HG02571 (cell line): ENCODE data around the gene EML6.

ENCODE experiments used
- ATAC-seq: cut with Tn5 transposase; IDR thresholded peaks from one replicate; pipeline ENCODE4 v1.9.1; 2021; ENCODE audit warnings: mild to moderate bottlenecking, moderate library complexity; ENCODE audit not compliant: unreplicated experiment

The EML6 gene

GRCh38 chr2:54936766-54937165 is 213.3 kb downstream of the EML6 start:
- no peak for ATAC-seq

- ATAC-seq = no peak
Measured at GRCh38 chr2:54939446-54940118, 216.1 kb downstream of the EML6 start.

- no peak for ATAC-seq
Measured at GRCh38 chr2:54940723-54941122, 217.3 kb downstream of the EML6 start.

- ATAC-seq = no peak
Measured at GRCh38 chr2:54941248-54941984, 218.0 kb downstream of the EML6 start.

- no peak for ATAC-seq
Measured at GRCh38 chr2:54942373-54942772, 218.9 kb downstream of the EML6 start.

DNA sequence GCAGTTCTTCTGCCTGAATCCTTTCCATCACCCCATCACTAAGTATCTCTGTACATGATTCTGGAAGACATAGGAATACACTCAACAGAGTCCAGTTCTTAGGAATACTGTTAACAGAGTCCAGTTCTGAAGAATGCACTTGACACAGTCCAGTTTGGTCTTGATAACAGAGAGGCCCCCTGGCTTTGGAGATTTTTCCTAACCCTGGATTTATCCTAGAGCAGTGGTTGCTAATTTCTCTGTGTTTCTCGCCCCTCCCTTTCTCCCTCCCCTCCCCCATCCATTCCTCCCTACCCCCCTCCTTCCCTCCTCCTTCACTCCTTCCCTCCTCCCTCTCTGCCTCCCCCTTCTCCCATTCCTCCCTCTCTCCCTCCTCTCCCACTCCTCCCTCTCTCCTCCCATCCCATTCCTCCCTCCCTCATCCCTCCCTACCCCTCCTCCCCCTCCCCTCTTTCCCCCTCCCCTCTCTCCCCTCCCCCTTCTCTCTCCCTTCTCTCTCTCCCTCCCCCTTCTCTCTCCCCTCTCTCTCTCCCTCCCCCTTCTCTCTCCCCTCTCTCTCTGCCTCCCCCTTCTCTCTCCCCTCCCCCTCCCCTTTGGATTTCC is 221.4 kb downstream of the EML6 start:
- ATAC-seq = no peak

DNA sequence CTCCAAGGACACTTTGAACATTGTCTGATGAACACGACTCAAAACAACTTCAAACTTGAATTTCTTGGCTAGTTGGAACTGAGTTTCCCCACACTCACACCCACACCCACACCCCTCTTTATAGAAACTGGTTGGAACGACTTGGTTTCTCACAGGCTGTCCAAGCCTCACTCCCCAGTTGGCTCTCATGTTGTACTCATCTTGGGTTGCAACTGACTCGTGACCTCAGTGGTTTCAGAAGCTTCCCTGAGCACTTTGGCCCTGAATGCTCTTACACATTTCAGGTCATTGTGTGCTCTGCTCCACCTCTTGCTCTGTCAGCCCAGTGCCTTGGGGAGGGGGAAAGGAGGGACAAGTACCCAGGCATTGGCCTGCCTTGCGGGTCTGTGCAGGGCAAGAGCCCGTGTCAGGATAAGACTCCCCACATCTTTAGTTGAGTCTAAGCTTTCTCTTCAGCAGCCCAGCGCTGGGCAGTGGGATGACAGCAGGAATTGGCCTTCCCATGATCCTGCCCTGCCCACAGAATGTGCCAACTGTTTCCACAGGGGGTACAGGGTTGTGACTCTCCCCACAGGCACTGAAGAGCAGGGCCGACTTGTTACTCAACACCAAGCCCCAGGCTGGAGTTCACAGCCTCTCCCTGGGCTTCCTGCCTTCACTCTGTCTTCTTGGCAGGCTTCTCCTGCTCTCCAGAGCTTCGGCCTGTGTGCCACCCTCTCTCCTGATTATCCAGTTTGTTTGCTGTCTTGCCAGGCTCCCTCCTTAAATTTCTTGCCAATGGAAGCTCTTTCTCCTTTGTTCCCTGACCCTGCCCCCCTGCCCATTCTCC is 222.1 kb downstream of the EML6 start:
- no peak for ATAC-seq

DNA sequence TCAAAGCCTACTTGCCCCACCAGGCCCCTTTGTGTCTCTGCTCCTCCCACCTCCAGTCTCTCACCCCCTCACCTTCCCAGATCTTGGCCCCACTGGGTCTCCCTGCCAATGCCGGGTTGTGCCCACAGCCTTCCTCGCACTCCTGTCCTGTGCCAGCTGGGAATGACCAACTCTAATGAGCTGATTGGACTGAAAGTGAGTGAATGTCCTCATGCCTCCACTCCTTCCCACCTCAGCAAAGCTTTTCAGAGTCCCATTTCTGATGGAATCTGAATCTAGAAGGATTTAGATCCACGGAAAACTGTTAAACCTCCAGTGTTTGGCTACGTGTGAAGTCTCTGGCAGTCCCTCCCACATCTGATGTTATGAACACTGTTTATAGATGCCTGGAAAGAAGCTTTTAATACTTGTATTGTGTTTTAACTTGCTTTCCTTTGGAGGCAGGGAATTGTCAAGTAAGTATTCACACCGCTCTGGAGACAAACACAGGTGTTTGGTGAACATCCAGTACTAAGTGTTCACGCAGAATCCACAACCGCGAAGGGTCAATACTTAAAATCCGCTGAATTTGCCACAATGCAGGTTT is 222.9 kb downstream of the EML6 start:
- no peak for ATAC-seq

GRCh38 chr2:54947136-54947535 is 223.7 kb downstream of the EML6 start:
- ATAC-seq = no peak

- ATAC-seq = no peak
Measured at GRCh38 chr2:54947646-54948045, 224.2 kb downstream of the EML6 start.

DNA sequence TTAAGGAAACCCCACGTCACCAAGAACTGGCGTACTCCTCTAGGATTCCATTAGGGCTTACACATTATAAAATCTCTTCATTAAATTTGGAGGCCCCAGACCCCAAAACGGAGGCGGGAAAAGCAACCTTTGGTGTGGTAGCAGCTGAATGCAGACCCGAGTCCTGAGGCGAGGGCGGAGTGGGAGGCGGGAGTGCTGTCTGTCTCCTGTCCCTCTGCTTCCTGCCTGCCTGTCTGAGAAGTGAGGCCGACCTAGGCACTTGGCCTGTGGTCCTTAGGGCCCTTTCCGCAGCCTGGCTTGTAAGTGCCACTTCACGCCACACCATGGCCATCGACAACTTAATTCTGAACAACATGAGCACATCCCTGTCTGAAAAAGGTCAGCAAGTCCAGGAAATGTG is 224.7 kb downstream of the EML6 start:
- ATAC-seq = no peak

DNA sequence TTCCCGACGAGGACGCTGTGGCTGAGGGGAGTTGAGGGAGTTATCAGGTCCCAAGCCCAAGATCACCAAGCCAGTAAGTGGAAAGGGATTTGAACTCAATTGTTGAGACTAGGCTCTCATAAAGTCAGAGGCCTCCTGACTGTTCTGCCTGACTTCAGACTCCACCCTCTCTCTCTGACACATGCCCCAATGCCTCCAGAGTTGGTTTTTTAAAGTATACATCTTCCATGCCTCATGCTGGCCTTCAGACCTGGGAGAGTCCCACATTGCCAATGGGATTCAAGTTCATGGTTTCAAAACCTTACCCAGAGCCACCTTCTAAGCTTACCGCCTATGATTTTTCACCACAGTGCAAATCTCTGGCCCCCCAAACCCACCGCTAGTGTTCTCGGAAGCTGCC is 226.0 kb downstream of the EML6 start:
- no peak for ATAC-seq

DNA sequence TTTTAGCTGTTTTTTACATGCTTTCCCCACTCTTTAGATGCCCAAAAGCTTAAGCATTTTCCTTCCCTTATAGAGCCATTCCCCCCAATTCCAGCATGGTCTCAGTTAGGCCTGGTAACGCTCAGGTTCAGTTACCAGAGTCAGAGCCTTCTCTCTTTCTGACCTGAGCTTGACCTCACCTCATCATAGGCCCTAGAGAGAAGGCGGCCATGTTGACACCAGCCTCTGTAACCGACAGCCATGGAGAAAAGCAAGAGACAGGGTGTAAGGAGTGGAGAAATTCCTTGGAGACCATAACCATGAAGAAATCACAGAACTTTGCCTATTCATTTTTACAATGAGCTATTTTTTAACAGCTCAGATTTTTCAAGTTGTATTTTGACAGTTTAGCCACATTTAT is 227.3 kb downstream of the EML6 start:
- ATAC-seq = no peak

GRCh38 chr2:54952425-54952824 is 229.0 kb downstream of the EML6 start:
- ATAC-seq = no peak

- ATAC-seq = no peak
Measured at GRCh38 chr2:54952978-54953456, 229.6 kb downstream of the EML6 start.

DNA sequence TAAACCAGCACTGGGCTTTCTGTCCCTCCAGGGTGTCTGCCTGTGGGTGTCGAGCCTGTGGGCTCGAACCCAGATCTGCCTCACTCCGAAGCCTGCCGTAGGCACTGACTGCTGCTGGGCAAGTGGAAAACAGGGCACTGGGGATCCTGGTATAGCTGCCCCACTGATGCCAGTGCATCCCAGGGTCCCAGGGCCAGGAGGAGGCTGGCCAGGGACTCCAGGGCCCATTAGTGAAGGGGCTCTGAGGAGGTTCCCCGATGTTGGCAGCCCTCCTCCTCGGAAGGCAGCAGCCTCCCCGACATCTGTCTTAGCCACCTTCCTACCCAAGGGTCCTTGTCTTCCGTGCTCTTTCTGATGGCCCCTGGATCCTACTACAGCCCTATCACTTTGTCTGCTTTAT is 230.7 kb downstream of the EML6 start:
- ATAC-seq = no peak

GRCh38 chr2:54954705-54955357 is 231.4 kb downstream of the EML6 start:
- no peak for ATAC-seq

DNA sequence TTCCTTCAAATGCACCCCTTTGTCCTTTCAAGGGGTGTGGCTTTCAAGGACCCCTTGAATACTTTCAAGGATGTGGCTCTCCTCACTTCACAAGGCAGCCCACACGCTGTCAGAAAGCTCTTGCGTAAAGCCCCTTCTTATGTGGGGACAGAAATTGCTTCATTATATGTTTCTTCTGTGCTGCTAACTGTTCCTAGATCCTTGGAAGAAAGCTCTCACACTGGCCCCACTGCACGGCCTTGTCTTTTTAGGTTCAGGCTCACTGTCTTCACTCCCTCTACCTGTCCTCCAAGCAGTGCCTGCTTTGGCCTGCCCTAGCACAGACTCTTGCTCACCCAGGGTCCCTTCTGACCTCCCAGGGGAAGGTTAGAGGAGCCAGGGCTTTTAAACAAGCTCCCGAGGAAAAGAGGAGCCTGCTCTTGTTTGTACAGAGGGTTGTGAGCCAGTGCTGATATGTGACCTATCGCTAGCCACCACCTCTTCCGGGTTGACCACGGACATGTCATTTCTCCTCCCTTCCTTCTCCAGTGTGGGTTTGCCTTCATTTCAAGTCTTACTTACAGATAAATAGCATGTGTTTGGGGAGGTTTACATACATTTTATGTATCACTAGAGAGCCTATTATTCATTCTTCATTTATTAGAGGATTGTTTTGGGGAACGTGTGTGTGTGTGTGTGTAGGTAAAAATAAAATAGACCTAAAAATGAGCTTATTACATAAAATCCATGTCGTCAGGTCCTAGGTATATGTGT is 232.1 kb downstream of the EML6 start:
- ATAC-seq = no peak

- ATAC-seq = no peak
Measured at GRCh38 chr2:54956111-54956627, 232.7 kb downstream of the EML6 start.
